22Rv1 (cell line): Measurements from ENCODE around the gene CEP78.

Source experiments
- H3K27ac ChIP-seq: fragments of 450-650 bp; 2 replicates; pipeline ENCODE4 v1.5.1; 2017
- CTCF ChIP-seq: fragments of 450-650 bp; IDR thresholded peaks from 2 replicates; pipeline ENCODE4 v1.5.1; 2017; ENCODE audit warnings: mild to moderate bottlenecking
- ZFX ChIP-seq: fragments of 450-650 bp; IDR thresholded peaks from 2 replicates; pipeline ENCODE4 v1.6.1; 2017; ENCODE audit warnings: antibody characterized with exemption, borderline replicate concordance

The CEP78 gene

GRCh38 chr9:78303377-78304062 lies 67.6 kb downstream of the CEP78 start:
- H3K27ac ChIP-seq = no peak overlapping the region
- TF ChIP-seq ZFX = no peak
- no peak for TF ChIP-seq CTCF

- H3K27ac ChIP-seq = no peak overlapping the region
- TF ChIP-seq CTCF (no peak), ZFX (no peak)
Observed at GRCh38 chr9:78304357-78304756, 68.5 kb downstream of the CEP78 start.

- no peak for TF ChIP-seq ZFX
- no peak for TF ChIP-seq CTCF
- no peak overlapping the region for H3K27ac ChIP-seq
Observed at GRCh38 chr9:78306222-78307076, 70.6 kb downstream of the CEP78 start.

GRCh38 chr9:78307360-78307759 lies 71.5 kb downstream of the CEP78 start:
- no peak overlapping the region for H3K27ac ChIP-seq
- TF ChIP-seq CTCF = no peak
- TF ChIP-seq ZFX = no peak

- TF ChIP-seq ZFX (no peak), CTCF (no peak)
- H3K27ac ChIP-seq = peak overlapping the region; percentile 90; the same call in 1 of the 2 replicates
Observed at GRCh38 chr9:78309066-78309465, 73.2 kb downstream of the CEP78 start.

GRCh38 chr9:78311075-78311474 lies 75.2 kb downstream of the CEP78 start:
- H3K27ac ChIP-seq = peak overlapping the region; percentile 90
- TF ChIP-seq ZFX (no peak), CTCF (no peak)

- peak overlapping the region; percentile 90 for H3K27ac ChIP-seq
- TF ChIP-seq ZFX = no peak
- no peak for TF ChIP-seq CTCF
Observed at GRCh38 chr9:78311886-78312524, 76.1 kb downstream of the CEP78 start.
